ENCODE results near the gene NEURL3. TPM values are rescaled to one million over a fixed set of nuclear protein-coding genes. Genes with fewer than 3 reads are reported as not detected.

NEURL3 gene
- total RNA-seq, 1 donor from 2014 or later: not detected

DNA sequence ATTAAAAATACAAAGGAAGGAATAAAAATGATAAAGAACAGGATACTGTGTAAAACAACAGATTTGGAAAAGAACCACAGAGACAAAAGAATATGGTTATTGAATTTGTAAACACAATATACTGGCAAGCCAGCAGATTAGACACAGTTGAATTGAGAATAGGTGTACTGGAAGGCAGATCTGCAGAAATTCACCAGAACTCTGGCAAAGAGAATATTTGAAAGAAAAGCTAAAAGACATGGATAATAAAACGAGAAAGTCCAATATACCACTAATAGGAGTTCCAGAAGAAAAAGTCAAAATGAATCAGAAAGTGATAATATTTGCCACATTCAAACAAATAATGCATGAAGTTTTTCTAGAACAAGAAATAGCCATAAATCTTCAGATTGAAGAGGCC is 11.9 kb upstream of the NEURL3 start:
- H3K27ac ChIP-seq (replicated peaks): no peak overlapping the region
- H3K4me1 ChIP-seq: no peaks in the 10 kb centered on the region
- peaks cover 24% of the 10 kb centered on the region for H3K9me3 ChIP-seq (replicated peaks)
- intact Hi-C loops (cut with micrococcal nuclease): no loop called here
- H3K36me3 ChIP-seq: no peaks in the 10 kb centered on the region
- H3K27me3 ChIP-seq (ENCODE audit: low read depth): no peaks in the 10 kb centered on the region
- DNase-seq: no peak
- TF ChIP-seq, protein P1, sequence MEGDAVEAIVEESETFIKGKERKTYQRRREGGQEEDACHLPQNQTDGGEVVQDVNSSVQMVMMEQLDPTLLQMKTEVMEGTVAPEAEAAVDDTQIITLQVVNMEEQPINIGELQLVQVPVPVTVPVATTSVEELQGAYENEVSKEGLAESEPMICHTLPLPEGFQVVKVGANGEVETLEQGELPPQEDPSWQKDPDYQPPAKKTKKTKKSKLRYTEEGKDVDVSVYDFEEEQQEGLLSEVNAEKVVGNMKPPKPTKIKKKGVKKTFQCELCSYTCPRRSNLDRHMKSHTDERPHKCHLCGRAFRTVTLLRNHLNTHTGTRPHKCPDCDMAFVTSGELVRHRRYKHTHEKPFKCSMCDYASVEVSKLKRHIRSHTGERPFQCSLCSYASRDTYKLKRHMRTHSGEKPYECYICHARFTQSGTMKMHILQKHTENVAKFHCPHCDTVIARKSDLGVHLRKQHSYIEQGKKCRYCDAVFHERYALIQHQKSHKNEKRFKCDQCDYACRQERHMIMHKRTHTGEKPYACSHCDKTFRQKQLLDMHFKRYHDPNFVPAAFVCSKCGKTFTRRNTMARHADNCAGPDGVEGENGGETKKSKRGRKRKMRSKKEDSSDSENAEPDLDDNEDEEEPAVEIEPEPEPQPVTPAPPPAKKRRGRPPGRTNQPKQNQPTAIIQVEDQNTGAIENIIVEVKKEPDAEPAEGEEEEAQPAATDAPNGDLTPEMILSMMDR (IDR thresholded peaks at IDR 0.05; ENCODE audit: borderline replicate concordance): no peak
- no peak overlapping the region for H3K4me3 ChIP-seq

DNA sequence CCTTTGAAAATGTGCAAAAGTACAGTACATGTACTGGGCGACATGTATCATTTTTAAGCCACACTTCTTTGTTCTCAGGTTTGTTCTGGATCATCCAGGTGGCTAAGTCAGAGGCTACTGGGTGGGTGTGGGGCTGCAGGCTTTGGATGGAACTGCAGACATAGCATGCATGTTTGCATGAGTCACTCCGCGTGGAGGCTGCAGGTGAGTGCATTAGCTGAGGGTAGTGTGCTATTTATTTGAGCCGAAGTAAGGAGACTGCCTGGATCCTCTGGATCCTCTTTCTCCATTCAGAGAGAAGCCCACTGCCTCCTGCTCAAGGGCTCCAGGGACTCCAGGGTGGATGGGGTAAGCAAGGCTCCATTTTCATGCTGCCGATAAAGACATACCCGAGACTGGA is 9.4 kb upstream of the NEURL3 start:
- Histone ChIP-seq H3K27ac (replicated peaks) (no peak overlapping the region), H3K27me3 (ENCODE audit: low read depth) (peaks cover 4% of the 10 kb centered on the region), H3K9me3 (replicated peaks) (peaks cover 16% of the 10 kb centered on the region), H3K4me3 (no peak overlapping the region), H3K36me3 (no peaks in the 10 kb centered on the region), H3K4me1 (peaks cover 1% of the 10 kb centered on the region)
- TF ChIP-seq, protein P1 (IDR thresholded peaks at IDR 0.05; ENCODE audit: borderline replicate concordance): no peak
- intact Hi-C loops (cut with micrococcal nuclease): no loop called here
- no peak for DNase-seq

DNA sequence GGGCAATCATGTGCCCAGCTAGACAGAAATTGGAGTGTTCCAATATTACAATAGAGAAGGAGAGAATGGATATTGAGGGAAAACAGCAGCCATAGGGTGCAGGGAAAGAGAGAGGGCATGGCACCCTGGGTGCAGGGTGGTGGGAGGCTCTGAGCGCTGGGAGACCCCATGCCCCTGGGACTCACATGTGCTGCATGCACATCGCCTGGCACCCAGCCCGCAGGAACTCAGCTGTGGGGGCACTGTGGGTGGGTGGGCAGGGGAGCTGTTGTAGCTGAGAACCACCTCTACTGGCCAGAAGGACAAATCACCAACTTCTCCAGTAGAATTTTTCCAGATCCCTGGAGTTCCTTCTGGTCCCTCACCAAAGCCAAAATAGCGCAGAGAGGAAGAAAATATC is 7.2 kb upstream of the NEURL3 start:
- Histone ChIP-seq H3K9me3 (replicated peaks) (peaks cover 12% of the 10 kb centered on the region), H3K4me3 (no peak overlapping the region), H3K4me1 (peaks cover 19% of the 10 kb centered on the region), H3K36me3 (no peaks in the 10 kb centered on the region), H3K27me3 (ENCODE audit: low read depth) (peaks cover 4% of the 10 kb centered on the region), H3K27ac (replicated peaks) (no peak overlapping the region)
- TF ChIP-seq, protein P1 (IDR thresholded peaks at IDR 0.05; ENCODE audit: borderline replicate concordance): no peak
- DNase-seq: no peak
- intact Hi-C loops (cut with micrococcal nuclease): no loop called here

DNA sequence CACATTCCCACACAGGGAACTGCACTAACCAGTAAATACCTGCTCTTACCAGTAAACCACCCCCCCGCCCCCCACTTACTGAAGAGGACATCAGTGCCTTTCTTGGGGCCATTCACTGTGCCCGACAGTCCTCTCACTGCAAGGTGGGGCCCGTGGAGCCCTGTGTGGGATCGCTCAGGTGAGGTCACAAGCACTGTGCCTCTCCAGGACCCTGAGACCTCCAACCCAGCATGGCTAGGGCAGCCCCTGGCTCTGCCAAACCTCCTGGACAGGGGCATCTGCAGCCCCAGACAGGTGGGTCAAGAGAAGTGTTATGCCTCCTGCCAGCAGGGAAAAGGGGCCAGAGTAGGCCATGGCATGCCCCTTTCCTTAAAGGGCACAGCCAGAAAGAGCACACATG is 6.7 kb upstream of the NEURL3 start:
- Histone ChIP-seq H3K27me3 (ENCODE audit: low read depth) (peaks cover 4% of the 10 kb centered on the region), H3K4me3 (no peak overlapping the region), H3K27ac (replicated peaks) (no peak overlapping the region), H3K36me3 (no peaks in the 10 kb centered on the region), H3K9me3 (replicated peaks) (peaks cover 7% of the 10 kb centered on the region), H3K4me1 (peaks cover 19% of the 10 kb centered on the region)
- DNase-seq: no peak
- TF ChIP-seq, protein P1 (IDR thresholded peaks at IDR 0.05; ENCODE audit: borderline replicate concordance): no peak
- intact Hi-C loops (cut with micrococcal nuclease): no loop called here

DNA sequence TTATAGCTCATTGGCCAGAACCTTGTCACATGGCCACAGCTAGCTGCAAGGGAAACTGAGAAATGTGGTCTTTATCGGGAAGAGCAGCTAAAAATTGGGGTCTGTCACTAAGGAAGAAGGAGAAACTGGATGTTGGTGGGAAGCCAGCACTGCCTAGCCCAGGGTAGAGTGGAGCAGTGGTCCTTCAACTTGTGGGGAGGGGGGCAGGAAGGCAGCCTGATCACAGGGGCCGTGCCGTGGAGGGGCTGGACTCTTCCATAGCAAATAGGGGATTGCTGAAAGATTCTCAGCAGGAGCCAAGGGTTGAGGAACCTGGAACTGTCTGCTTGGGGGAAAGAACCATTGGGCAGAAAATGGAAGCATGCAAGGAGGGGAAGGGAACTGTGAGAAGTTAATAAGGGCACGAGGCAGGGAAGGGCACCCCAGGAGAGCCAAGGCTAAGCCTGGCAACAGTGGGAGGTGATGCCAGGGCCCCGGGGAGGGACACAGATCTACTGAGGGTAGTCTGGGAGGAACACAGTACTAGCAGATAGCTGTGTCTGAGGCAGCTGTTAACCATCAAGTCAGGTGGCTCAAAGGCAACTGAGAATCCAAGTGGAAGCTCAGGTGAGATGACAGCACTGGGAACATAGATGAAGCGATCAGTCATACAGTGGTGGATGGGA is 5.9 kb upstream of the NEURL3 start:
- no peak for DNase-seq
- TF ChIP-seq, protein P1 (IDR thresholded peaks at IDR 0.05; ENCODE audit: borderline replicate concordance): no peak
- Histone ChIP-seq H3K4me1 (peaks cover 19% of the 10 kb centered on the region), H3K9me3 (replicated peaks) (no peaks in the 10 kb centered on the region), H3K27ac (replicated peaks) (no peak overlapping the region), H3K36me3 (no peaks in the 10 kb centered on the region), H3K4me3 (no peak overlapping the region), H3K27me3 (ENCODE audit: low read depth) (peaks cover 4% of the 10 kb centered on the region)
- intact Hi-C loops (cut with micrococcal nuclease): no loop called here
